Right lobe of liver (tissue), 4 donors: ENCODE results near the gene MTAP.

ENCODE experiments used
- POLR2A ChIP-seq: fragments of 450-650 bp; IDR thresholded peaks from one replicate; pipeline ENCODE4 v1.6.1; 2017; ENCODE audit warnings: antibody characterized with exemption, mild to moderate bottlenecking
- TF ChIP-seq, protein P1 (sequence below), 4 donors: fragments of 200-600 bp in 3 of 4; fragments of 450-650 bp in 1 of 4; IDR thresholded peaks; one replicate each; pipeline versions ENCODE4 v1.5.1 to v1.8.0; 2016 to 2022; ENCODE audit warnings: antibody characterized with exemption in 4 of 4, mild to moderate bottlenecking in 2 of 4
- donor health status: DM: no; HTN: no; CAD: no.
- donor health status: DM: no; HTN: no; CAD: no.
- donor health status: DM: no; HTN: yes; CAD: no.

DNA sequence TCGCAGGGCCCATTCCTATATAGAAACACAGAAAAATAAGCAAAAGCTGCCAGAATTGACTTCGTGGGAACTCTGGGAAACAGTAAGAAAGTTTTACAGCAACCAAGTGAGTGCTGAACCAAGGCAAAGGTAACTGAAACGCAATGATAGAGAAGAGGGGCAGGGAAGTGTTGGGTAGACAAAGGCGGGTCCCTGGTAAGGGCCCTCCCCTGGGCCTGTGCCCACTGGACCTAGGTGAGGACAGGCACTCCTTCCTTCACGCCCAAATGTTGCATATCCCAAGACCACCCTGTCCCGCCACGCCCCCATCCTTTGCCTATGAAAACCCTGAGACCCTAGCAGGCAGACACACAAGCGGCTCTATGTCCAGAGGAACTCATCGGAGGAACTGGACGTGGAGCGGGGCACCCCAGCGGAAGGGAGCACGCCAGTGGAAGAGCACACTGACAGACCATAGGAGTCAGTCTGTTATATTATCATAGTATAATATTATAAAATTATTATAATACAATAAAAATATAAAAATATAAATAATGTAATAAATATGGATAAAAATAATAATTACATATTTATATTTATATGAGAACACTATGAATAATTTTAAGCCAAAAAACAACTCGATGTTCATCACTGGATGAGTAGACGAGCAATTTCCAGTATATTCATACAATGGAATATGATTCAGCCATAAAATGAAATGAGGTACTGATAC lies 163.9 kb downstream of the MTAP start:
- no peak for TF ChIP-seq POLR2A
- TF ChIP-seq, protein P1, sequence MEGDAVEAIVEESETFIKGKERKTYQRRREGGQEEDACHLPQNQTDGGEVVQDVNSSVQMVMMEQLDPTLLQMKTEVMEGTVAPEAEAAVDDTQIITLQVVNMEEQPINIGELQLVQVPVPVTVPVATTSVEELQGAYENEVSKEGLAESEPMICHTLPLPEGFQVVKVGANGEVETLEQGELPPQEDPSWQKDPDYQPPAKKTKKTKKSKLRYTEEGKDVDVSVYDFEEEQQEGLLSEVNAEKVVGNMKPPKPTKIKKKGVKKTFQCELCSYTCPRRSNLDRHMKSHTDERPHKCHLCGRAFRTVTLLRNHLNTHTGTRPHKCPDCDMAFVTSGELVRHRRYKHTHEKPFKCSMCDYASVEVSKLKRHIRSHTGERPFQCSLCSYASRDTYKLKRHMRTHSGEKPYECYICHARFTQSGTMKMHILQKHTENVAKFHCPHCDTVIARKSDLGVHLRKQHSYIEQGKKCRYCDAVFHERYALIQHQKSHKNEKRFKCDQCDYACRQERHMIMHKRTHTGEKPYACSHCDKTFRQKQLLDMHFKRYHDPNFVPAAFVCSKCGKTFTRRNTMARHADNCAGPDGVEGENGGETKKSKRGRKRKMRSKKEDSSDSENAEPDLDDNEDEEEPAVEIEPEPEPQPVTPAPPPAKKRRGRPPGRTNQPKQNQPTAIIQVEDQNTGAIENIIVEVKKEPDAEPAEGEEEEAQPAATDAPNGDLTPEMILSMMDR (IDR thresholded peaks at IDR 0.05) = no peak
